CMK (cell line): ENCODE measurements around the gene VIM.

ENCODE experiments used
- DNase-seq: peaks from one replicate; pipeline ENCODE4 v3.0.0-alpha.2; 2010; ENCODE audit warnings: low read depth

The VIM gene

DNA sequence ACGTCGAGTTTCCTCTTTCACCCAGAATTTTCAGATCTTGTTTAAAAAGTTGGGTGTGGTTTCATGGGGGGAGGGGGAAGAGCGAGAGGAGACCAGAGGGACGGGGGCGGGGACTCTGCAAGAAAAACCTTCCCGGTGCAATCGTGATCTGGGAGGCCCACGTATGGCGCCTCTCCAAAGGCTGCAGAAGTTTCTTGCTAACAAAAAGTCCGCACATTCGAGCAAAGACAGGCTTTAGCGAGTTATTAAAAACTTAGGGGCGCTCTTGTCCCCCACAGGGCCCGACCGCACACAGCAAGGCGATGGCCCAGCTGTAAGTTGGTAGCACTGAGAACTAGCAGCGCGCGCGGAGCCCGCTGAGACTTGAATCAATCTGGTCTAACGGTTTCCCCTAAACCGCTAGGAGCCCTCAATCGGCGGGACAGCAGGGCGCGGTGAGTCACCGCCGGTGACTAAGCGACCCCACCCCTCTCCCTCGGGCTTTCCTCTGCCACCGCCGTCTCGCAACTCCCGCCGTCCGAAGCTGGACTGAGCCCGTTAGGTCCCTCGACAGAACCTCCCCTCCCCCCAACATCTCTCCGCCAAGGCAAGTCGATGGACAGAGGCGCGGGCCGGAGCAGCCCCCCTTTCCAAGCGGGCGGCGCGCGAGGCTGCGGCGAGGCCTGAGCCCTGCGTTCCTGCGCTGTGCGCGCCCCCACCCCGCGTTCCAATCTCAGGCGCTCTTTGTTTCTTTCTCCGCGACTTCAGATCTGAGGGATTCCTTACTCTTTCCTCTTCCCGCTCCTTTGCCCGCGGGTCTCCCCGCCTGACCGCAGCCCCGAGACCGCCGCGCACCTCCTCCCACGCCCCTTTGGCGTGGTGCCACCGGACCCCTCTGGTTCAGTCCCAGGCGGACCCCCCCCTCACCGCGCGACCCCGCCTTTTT lies at the start of gene VIM:
Gene VIM, plus strand, starts transcription at position 151 of the 925 bp plus-strand sequence. CDS start 1,182 bp downstream, outside the sequence.
- DNase-seq, result no peak

DNA sequence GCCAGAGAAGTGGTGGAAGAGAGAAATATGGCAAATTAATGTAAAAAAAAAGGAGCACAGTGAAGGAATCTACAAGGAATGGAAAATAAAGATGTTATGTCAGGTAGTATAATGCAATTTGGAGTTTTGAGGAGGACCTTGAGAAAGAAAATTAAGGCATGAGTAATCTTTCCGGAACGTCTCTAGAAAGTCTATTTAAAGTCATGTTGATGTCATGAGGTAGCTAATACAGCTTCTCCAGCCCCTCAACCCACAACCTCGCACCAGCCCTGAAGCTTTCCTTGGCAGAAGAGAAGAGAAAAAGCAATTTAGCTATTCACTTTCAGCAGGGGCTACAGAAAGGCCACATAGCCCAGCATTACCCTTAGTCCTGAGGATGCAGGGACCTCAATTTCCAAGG lies 49.0 kb upstream of the VIM start:
- DNase-seq, result no peak

DNA sequence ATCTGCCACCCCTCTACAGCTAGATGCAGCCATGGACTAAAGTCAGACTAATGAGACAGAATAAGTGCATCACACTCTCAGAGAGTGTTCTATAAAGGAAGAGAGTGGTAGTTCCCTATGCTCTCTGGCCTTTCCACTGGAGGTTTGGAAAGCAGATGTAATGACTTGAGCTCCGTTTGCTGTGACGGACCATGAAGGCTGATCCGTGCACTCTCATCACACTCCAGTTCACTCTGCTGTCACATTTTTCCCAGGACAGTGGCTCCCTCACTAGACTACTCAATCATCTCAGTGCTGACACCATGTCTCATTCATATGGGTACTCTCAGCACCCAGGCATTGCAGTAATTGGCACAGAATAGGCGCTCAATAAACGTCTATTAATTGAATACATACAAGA lies 46.9 kb upstream of the VIM start:
- no peak for DNase-seq

DNA sequence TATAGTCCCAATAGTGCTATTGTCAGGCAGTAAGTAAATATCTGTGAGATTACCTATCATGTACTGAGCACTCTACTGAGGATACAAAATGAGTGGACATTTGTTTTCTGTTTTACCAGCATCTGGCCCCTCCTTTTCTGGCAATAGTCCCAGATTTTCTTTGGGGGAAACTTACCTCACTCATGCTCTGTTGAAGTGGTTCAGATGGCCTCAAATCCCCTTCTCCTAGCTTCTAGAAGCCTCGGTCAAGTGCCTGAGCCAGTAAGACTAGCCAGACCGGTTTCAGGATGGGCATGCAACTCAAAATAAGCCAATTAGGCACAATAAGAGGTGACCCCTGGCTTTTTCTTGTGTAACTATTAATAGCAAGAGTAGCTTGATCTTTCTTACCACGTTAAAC lies 46.3 kb upstream of the VIM start:
- no peak for DNase-seq

DNA sequence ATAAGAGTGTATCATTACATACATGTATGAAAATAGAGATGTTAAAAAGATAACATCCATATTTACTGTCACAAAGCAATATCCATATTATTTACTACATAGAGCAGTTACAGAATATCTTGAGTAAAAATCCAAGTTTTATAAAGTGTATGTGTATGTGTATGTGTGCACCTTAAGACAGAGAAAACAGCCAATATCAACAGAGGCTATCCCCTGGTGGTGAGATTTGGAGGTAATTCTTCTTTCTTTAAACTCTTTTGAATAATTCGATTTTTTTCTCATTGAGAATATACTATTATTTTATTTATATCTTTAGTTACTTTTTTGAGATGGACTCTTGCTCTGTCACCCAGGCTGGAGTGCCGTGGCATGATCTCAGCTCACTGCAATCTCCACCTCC lies 44.9 kb upstream of the VIM start:
- DNase-seq, result no peak

DNA sequence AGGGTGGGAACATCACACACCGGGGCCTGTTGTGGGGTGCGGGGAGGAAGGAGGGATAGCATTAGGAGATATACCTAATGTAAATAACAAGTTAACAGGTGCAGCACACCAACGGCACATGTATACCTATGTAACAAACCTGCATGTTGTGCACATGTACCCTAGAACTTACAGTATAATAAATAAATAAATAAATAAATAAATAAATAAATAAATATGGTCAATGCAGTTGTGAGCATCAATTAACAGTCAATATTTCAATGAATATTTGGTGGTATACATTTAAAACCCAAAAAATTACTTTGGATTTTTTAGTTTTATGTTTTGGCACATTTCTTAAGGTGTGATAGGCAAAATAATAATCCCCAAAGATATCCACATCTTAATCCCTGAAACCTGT lies 42.2 kb upstream of the VIM start:
- no peak for DNase-seq

DNA sequence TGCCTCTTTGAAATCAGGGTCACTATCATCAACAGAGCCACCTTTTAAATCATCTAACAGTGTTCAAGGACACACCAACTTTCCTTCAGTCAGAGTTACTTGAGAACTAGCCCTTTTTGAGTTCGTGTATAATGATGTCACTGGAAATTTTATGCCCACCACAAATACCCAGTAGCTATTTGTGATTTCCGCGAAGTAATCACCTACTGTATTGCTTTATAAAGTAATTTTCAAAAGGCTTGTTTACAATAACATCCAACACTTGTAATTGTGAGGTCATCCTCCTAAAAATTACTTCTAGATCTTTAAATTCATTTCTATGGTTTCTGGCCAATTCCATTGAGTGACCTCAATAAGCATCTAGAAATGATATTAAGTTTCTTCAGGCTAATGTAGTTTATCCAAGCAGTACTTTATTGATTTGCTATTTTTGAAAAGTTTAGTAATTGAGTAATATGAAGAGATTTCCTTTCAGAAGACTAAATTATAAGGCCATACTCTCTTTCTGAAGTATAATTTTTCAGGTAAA lies 39.3 kb upstream of the VIM start:
- DNase-seq, result no peak

DNA sequence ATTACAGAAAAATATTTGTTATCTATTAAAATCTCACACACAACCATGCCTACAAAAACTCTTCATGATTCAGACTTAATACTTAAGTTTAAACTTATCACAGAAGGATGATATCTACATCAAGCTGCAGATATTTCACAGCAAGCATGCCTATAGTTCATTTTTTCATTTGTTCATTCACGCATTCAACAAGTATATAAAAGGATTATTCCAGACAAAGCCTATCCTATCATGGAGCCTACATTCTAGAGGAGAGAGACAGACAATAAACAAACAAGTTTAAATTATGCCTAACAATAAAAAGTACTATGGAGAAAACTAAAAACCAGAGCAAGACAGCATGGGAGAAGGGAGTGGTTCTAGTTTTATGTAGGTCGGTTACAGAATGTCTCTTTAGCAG lies 37.4 kb upstream of the VIM start:
- no peak for DNase-seq

DNA sequence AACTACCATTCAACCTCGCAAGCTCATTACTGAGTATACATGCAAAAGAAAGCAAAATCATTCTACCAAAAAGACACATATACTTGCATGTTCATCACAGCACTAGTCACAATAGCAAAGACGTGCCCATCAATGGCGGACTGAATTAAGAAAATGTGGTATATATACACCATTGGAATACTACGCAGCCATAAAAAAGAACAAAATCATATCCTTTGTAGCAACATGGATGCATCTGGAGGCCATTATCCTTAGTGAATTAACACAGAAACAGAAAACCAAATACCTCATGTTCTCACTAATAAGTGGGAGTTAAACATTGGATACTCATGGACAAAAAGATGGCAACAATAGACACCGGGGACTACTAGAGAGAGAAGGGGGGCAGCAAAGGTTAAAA lies 33.0 kb upstream of the VIM start:
- no peak for DNase-seq

DNA sequence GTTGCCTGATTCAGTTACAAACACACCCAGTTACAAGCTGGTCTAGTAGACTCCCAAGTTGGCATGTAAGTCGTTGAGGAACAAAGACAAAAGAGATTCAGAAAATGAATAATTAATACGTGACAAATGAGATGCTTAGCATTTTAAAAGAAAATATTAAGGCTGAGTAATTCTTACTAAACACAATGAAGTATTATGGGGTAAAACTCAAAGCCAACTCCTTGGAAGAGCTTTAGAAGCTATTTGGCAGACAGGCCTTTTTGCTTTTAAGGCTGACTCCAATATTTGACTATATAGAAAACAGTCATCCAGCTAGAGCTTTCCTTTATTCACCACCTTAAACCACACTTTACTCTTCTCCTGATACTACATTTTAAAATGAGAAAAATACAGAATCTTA lies 32.0 kb upstream of the VIM start:
- DNase-seq, result no peak

DNA sequence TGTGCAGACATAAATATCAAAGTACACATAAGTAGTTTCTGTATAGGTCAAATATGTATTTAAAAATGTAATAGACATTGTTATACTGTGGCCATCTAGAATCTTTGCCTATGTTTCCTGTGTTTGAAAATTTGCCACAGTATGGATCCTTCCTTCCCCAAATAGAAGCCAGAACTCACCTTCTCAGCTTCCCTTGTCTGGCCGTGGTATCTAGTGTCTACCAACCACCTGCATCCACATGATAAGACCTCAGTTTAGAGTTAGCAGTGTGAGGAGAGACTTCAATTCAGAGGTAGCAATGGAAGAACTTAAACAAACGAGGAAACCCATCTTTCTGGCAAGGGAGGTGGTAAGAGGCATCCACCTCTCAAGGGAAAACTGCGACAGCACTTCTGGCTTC lies 31.5 kb upstream of the VIM start:
- no peak for DNase-seq

DNA sequence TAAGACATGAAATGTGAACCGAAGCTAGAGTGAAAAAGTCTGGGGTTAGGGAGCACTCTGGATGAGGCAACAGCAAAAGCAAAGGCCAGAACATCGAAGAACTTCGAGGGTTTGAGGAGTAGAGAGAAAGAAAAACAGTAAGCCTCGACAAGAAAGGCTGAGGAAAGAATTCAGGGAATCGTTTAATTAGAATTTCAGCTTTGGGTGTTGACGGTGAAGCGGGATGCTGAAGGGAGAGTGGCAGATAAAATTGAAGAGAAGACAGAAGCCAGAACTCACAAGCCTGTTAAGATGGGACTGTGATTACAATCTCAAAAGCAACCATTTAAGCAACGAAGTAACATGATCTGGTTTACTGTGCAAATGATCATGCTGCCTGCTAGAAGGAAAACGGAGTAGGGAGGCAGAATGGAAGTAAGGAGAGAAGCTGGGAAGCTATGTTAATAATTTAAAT lies 28.7 kb upstream of the VIM start:
- no peak for DNase-seq

DNA sequence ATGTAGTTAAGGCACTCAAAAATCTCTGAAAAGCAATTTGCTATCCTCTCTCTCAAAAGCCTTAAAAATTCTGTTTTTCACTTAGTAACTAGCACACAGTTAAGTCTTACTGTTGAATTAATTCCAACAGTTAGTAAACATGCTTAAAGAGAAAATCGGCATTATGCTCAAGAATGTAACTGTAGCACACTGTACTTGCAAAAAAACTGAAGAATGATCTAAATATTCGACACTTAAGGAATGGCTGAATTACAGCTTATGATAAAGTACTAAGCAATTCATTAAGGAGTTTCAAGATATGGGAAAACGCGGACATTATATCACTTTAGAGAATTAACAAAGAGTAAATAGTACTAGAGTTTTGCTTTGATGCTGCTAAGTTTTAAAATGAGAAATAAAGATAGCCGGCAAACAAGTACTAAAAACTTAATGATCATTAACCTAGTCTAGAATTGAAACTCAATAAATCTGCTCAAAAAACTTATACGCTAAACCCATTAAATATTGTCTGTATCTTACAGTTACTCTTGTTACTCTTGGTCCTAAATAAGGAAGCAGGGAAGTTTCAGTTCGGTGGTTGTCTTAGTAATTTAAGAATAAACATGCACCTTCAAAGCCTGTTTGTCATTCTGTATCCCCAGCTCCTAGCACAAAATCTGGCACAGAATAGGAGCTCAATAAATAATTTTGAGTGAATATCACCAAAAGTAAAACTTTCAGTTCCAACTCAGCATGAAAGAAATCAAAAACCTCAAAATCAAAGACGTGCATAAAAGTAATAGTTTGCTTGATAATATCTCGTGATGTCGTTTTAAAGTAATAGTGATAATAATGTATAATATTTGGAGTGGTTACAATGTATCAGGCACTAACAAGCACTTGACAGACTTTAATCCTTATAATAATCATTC lies 27.8 kb upstream of the VIM start:
- DNase-seq, result no peak

DNA sequence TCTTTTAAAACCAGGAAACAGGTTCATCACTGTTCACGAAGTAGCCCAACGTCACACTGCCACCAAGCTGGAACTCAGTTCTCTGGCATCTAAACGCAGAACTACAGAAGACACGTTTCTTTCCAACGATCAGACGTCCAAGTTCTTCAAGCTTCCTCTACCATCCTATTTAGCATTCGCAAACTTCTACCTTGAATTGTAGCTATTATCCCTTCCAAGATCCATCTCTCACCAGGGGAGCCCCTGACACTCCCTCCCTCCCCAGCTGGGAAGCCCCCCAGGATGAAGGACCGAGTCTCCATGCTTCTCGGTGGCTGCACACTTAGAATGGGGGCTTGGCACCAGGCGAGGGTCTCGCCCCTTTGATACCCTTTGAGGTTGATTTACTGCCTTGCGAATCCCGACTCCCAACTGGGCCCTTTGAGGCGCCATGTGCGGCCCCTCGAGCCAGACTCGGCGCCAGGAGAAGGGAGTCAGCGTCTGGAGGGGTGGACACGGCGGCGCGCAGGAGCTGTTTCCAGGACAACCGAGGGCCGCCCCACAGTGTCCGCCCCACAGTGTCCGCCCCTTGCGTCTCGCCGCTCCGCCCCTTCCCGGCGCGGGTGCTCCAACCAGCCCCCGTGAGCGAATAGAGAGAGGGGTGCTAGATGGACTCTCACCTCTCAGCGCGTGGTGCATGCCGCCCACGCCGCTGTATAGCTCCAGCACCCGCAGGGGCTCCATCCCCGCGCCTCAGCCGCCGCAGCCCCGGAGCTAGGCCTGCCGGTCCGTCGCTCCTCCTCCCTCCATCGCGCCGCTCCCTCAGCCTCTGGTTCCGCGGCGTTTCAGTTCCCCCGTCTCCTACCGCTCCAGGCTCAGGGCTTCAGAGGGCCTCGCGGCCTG lies 26.9 kb upstream of the VIM start, which contains the start of gene TRDMT1:
Gene TRDMT1, minus strand, starts transcription at position 761 of the 882 bp plus-strand sequence. Its CDS starts 38 bp downstream, at position 723.
- DNase-seq, result peak; percentile 44

DNA sequence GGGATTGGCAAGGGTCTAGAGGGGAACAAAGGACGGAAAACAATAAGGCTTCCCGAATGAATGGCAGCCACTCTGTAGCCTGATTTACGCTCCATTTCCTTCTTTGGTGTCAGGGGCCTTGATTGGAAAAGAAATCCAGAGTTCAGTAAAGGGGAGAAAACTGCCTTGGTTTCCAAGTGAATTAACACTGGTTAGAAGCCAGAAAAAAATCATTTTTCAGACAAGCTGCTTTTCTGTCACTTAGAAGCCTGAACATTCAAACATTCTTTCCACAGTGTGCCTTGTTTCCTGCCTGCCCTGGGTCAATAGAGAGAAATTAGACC lies 26.3 kb upstream of the VIM start:
- DNase-seq, result no peak

DNA sequence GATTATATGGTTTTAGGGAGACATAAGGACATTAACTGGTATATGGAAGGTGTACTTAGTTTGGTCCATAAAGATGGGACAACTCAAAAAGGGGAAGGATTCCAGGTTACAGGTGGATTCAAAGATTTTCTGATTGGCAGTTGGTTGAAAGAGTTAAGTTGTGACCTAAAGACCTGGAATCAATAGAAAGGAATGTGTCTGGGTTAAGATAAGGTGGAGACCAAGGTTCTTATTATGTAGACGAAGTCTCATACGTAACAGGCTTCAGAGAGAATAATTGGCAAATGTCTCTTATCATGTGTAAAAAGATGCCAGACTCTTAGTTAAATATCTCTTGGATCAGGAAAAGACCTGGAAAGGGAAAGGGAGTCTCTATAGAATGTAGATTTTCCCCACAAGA lies 25.5 kb upstream of the VIM start:
- no peak for DNase-seq

DNA sequence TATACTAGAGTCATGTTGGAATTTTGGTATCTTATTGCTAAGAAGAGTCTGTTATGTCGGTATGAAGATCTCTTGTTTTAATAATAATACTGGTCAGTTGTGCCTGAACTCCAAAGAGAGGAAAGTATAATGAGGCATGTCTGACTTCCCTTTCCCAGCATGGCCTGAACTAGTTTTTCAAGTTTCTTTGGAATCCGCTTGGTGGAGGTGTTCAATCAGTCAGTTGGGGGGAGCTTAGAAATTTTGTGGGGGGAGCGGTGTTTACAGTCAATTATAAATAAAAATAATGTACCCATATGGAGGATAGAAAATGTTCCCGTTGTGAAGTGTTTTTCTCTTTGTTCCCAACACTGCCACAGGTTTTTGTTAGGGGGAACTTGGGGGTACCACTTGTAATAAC lies 25.0 kb upstream of the VIM start:
- DNase-seq, result no peak

DNA sequence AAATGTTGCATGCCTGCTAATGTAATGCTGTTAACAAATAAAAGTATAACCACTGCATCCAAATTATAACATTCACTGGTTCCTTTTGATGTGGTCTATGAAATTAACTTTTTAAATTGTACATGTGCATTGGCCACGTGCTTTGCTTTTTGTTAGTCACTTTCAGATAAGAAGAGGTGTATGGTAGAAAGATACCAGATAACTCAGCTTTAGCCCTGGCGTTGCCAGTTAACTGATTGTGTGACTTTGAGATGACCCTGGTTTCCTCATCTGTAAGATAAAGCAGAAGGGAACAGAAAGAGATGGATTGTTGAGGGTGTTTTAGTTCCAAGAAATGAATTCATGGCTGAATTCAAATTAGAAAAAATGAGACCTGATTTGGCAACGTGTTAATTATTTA lies 24.6 kb upstream of the VIM start:
- DNase-seq, result no peak

DNA sequence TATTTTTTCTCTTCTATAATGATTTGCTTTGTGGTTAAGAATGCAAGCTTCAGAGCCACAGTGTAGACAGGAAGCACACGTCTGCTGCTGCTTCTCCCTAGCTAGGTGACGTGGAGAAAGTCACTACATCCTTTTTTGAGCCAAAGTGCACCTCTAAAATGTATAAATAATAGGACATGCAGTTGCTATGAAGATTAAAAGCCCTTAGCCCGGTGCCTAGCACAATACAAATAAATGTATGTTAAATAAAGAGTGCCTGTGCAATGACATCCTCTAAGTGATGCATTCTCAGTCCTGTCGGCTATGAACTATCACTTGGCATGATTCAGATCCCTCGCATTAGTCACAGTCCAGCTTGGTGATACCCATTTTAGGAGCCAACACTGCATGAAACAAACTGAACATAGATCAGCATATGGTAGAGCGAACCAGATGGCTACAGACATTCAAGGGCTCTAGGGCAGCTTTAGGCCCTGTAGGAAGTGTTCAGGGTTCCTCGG lies 21.8 kb upstream of the VIM start:
- DNase-seq, result no peak

DNA sequence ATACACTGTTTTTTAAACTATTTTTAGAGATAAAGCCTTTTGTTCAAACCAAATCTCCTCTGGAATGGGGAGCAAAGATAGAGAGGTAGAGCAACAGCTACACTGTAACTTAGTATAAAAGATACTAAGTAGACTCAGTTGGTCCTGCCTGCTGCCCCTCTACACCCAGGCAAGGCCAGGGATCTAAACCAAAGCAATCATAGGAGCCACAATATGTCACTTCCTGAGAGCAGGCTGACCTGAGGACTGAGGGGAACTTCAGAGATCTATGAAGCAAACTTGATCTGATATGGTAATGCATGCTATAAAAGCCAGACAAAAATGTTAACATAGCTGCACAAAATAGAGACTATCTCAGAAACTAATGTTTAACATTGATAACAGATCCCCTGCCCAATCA lies 19.6 kb upstream of the VIM start:
- DNase-seq, result no peak

DNA sequence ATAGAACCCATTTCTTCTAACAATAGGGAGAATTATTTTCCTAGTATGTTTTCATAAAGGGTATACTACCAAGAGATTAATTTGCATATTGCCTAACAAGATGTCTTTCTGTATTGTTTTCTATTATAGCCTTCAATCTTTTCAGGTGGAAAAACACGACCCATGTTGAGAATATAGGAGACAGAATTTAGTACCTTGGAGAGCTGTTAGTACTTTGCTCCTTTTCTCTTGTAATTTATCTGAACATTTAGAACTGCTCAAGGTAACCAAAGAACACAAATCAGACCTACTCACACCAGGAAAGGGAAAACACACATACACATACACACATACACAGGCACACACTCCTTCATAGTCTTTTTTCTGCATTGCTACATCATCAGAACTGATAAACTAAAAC lies 18.7 kb upstream of the VIM start:
- no peak for DNase-seq

DNA sequence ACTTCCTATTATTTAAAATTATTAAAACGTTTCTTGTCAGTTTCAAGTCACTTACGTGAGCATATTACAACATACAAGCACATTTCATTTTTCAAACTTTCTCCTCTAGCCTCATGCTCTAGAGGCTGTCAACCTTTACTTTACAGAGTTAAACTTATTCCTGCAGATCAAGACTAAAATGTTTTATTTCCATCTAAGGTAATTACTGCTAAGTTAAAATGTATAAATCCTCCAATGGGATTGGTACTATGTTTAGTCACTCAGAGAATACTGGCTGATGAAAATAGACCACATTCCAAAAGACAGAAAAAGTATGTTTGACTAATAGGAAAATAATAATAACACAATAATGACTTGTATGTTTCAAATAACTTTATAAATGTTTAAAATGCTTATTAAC lies 18.2 kb upstream of the VIM start:
- no peak for DNase-seq
